GM21526 (cell line): ENCODE data around the gene CNOT6.
"Not testable (repeated sequence)": the region's sequence is repeated elsewhere in the genome, so short reads cannot be mapped to it uniquely, and the experiment has no call there.

Source experiments
- ATAC-seq: cut with Tn5 transposase; IDR thresholded peaks from one replicate; pipeline ENCODE4 v1.9.1; 2021; ENCODE audit warnings: moderate library complexity; ENCODE audit not compliant: unreplicated experiment, low FRiP score

The CNOT6 gene

GRCh38 chr5:180515294-180515693 is 21.1 kb downstream of the CNOT6 start:
- no peak for ATAC-seq

GRCh38 chr5:180515974-180516373 is 21.8 kb downstream of the CNOT6 start:
- ATAC-seq, result not testable (repeated sequence)

GRCh38 chr5:180516440-180516839 is 22.3 kb downstream of the CNOT6 start:
- ATAC-seq, result no peak

- ATAC-seq, result no peak
Observed at GRCh38 chr5:180519098-180519497, 24.9 kb downstream of the CNOT6 start.

GRCh38 chr5:180521101-180521500 is 26.9 kb downstream of the CNOT6 start:
- no peak for ATAC-seq

GRCh38 chr5:180521591-180521990 is 27.4 kb downstream of the CNOT6 start:
- no peak for ATAC-seq

GRCh38 chr5:180522330-180522729 is 28.2 kb downstream of the CNOT6 start:
- no peak for ATAC-seq

GRCh38 chr5:180523629-180524466 is 29.7 kb downstream of the CNOT6 start:
- ATAC-seq, result no peak

- no peak for ATAC-seq
Observed at GRCh38 chr5:180525399-180525798, 31.2 kb downstream of the CNOT6 start.

GRCh38 chr5:180526269-180526668 is 32.1 kb downstream of the CNOT6 start:
- ATAC-seq, result no peak

GRCh38 chr5:180527659-180528058 is 33.5 kb downstream of the CNOT6 start:
- no peak for ATAC-seq

- not testable (repeated sequence) for ATAC-seq
Observed at GRCh38 chr5:180531036-180531585, 36.9 kb downstream of the CNOT6 start.

GRCh38 chr5:180532268-180532667 is 38.1 kb downstream of the CNOT6 start:
- ATAC-seq, result no peak

- ATAC-seq, result no peak
Observed at GRCh38 chr5:180533845-180534244, 39.7 kb downstream of the CNOT6 start.

- no peak for ATAC-seq
Observed at GRCh38 chr5:180535573-180535972, 41.4 kb downstream of the CNOT6 start.

- no peak for ATAC-seq
Observed at GRCh38 chr5:180540050-180540694, 46.0 kb downstream of the CNOT6 start.

- no peak for ATAC-seq
Observed at GRCh38 chr5:180541710-180542109, 47.5 kb downstream of the CNOT6 start.

- ATAC-seq, result no peak
Observed at GRCh38 chr5:180545248-180545647, 51.1 kb downstream of the CNOT6 start.

- ATAC-seq, result no peak
Observed at GRCh38 chr5:180548563-180548962, 54.4 kb downstream of the CNOT6 start.

- no peak for ATAC-seq
Observed at GRCh38 chr5:180553530-180553929, 59.4 kb downstream of the CNOT6 start.

GRCh38 chr5:180555168-180555921 is 61.2 kb downstream of the CNOT6 start:
- no peak for ATAC-seq
